ENCODE measurements around the gene SELL.

- TF ChIP-seq SUZ12 (IDR thresholded peaks at IDR 0.05; ENCODE audit: low read length) = no peak
- no peak for TF ChIP-seq POLR2AphosphoS5 (IDR thresholded peaks at IDR 0.05; ENCODE audit: low read depth, low read length)
- no peak for TF ChIP-seq MAX (IDR thresholded peaks at IDR 0.05)
- no peak for TF ChIP-seq GABPA (IDR thresholded peaks at IDR 0.05; ENCODE audit: borderline replicate concordance, insufficient read depth, low read length)
- no peak for TF ChIP-seq CTCF (IDR thresholded peaks at IDR 0.05; ENCODE audit: control extremely low read depth in 1 of 3, insufficient read depth in 1 of 3, low read depth in 1 of 3, low read length in 3 of 3)
- no peak for TF ChIP-seq EP300 (IDR thresholded peaks at IDR 0.05; ENCODE audit: borderline replicate concordance in 1 of 2, low read depth in 2 of 2, low read length in 2 of 2)
- no peak for TF ChIP-seq RAD21 (IDR thresholded peaks at IDR 0.05 in 1 of 2, conservative IDR thresholded peaks at IDR 0.05 in 1 of 2; ENCODE audit: low read depth in 2 of 2, low read length in 2 of 2)
- no peak for TF ChIP-seq ZNF274 (IDR thresholded peaks at IDR 0.05; ENCODE audit: borderline replicate concordance, extremely low read depth, low read length)
- TF ChIP-seq PHF8 (conservative IDR thresholded peaks at IDR 0.05; ENCODE audit: low read depth, low read length) = no peak
- TF ChIP-seq SIN3A (conservative IDR thresholded peaks at IDR 0.05 in 1 of 2, IDR thresholded peaks at IDR 0.05 in 1 of 2; ENCODE audit: low read depth in 1 of 2, low read length in 2 of 2) = no peak
- TF ChIP-seq FOSL1 (IDR thresholded peaks at IDR 0.05; ENCODE audit: insufficient read depth, low read depth, low read length) = no peak
Measured at GRCh38 chr1:169689395-169689794, 22.0 kb downstream of the SELL start.

Data from H1 (cell line).